Peyer's patch (tissue), 4 donors: ENCODE results near the gene FHIP2A. TPM values are rescaled to one million over a fixed set of nuclear protein-coding genes. Genes with fewer than 3 reads are reported as not detected.
"Not testable (repeated sequence)": the region's sequence is repeated elsewhere in the genome, so short reads cannot be mapped to it uniquely, and the experiment has no call there.

Source experiments
- DNase-seq, 3 donors: peaks; one replicate each; pipeline ENCODE4 v3.0.0-alpha.2; 2017 to 2019
- H3K27ac ChIP-seq, 4 donors: fragments of 200-600 bp; sonication (generic); one replicate each; pipeline ENCODE4 v1.5.1; 2016 to 2019
- H3K27me3 ChIP-seq, 2 donors: fragments of 200-600 bp; sonication (generic); one replicate each; pipeline ENCODE4 v1.5.1; 2019
- H3K36me3 ChIP-seq, 3 donors: fragments of 200-600 bp; sonication (generic); one replicate each; pipeline ENCODE4 v1.5.1; 2016 to 2019
- H3K4me1 ChIP-seq, 4 donors: fragments of 200-600 bp; sonication (generic); one replicate each; pipeline ENCODE4 v1.5.1; 2016 to 2019
- H3K4me3 ChIP-seq, 4 donors: fragments of 200-600 bp; sonication (generic); 1 replicate in 3 of 4; 2 replicates in 1 of 4; pipeline ENCODE4 v1.5.1; 2016 to 2019; ENCODE audit warnings: mild to moderate bottlenecking in 1 of 4
- H3K9me3 ChIP-seq, 4 donors: fragments of 200-600 bp; sonication (generic); one replicate each; pipeline ENCODE4 v1.5.1; 2016 to 2019; ENCODE audit warnings: mild to moderate bottlenecking in 1 of 4
- POLR2A ChIP-seq, 2 donors: fragments of 450-650 bp; IDR thresholded peaks; one replicate each; pipeline ENCODE4 v1.5.1; 2017; ENCODE audit warnings: antibody characterized with exemption in 2 of 2, mild to moderate bottlenecking in 2 of 2, moderate library complexity in 2 of 2
- total RNA-seq, 4 donors: library from RNA; depleted of rRNA; stranded (reverse); fragments of >200 nt; gene quantifications; one replicate each; pipeline ENCODE4 v1.1.0, GENCODE V29; 2016
- TF ChIP-seq, protein P1 (sequence below), 6 experiments: fragments of 450-650 bp in 4 of 6; fragments of 200-600 bp in 2 of 6; sonication (generic) in 1 of 6; IDR thresholded peaks; one replicate each; pipeline ENCODE4 v1.5.1; 2017 to 2019; ENCODE audit warnings: antibody characterized with exemption in 6 of 6, mild to moderate bottlenecking in 3 of 6, moderate library complexity in 1 of 6

The FHIP2A gene
- total RNA-seq, 4 donors from 2014 or later = 21.9 to 30.2 (median 26.8) TPM

DNA sequence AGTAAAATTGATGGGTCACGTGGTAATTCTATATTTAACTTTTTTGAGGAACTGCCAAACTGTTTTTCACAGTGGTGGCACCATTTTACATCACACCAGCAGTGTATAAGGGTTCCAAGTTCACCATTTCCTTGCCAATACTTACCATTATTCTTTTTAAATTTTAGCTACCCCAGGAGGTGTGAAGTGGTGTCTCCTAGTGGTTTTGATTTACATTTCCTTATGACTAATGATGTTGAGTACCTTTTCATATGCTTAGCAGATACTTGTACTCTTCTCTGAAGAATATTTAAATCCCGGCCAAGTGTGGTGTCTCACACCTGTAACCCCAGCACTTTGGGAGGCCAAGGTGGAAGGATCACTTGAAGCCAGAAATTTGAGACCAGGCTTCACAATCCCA lies 28.5 kb downstream of the FHIP2A start:
- no peaks in the 10 kb centered on the region for H3K4me1 ChIP-seq
- DNase-seq = no peak
- H3K36me3 ChIP-seq = peaks cover 0 to 78% (median 0%) of the 10 kb centered on the region in 3 donors
- no peak overlapping the region for H3K27ac ChIP-seq
- H3K27me3 ChIP-seq = no peaks in the 10 kb centered on the region
- H3K9me3 ChIP-seq = no peaks in the 10 kb centered on the region
- TF ChIP-seq POLR2A (IDR thresholded peaks at IDR 0.05) = no peak
- H3K4me3 ChIP-seq = no peak overlapping the region

DNA sequence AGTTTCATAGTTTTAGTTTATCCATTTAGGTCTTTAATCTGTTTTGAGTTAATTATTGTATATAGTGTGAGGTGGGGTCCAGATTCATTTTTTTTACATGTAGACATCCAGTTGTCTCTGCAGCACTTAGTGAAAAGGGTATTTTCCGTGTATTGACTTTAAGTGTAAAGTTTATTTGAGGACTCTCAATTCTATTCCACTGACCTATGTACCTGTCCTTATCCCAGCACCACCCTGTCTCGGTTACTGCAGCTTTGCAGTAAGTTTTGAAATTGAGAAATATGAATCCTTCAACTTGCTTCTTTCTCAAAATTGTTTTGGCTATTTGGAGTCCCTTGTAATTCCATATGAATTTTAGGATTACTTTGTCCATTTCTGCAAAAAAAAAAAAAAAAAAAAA lies 29.8 kb downstream of the FHIP2A start:
- Histone ChIP-seq H3K4me1 (no peaks in the 10 kb centered on the region), H3K27ac (no peak overlapping the region), H3K36me3 (peaks cover 0 to 78% (median 0%) of the 10 kb centered on the region in 3 donors), H3K27me3 (no peaks in the 10 kb centered on the region), H3K9me3 (no peaks in the 10 kb centered on the region), H3K4me3 (no peak overlapping the region)
- DNase-seq = no peak
- TF ChIP-seq, protein P1, sequence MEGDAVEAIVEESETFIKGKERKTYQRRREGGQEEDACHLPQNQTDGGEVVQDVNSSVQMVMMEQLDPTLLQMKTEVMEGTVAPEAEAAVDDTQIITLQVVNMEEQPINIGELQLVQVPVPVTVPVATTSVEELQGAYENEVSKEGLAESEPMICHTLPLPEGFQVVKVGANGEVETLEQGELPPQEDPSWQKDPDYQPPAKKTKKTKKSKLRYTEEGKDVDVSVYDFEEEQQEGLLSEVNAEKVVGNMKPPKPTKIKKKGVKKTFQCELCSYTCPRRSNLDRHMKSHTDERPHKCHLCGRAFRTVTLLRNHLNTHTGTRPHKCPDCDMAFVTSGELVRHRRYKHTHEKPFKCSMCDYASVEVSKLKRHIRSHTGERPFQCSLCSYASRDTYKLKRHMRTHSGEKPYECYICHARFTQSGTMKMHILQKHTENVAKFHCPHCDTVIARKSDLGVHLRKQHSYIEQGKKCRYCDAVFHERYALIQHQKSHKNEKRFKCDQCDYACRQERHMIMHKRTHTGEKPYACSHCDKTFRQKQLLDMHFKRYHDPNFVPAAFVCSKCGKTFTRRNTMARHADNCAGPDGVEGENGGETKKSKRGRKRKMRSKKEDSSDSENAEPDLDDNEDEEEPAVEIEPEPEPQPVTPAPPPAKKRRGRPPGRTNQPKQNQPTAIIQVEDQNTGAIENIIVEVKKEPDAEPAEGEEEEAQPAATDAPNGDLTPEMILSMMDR (IDR thresholded peaks at IDR 0.05) = no peak
- TF ChIP-seq POLR2A (IDR thresholded peaks at IDR 0.05) = no peak

DNA sequence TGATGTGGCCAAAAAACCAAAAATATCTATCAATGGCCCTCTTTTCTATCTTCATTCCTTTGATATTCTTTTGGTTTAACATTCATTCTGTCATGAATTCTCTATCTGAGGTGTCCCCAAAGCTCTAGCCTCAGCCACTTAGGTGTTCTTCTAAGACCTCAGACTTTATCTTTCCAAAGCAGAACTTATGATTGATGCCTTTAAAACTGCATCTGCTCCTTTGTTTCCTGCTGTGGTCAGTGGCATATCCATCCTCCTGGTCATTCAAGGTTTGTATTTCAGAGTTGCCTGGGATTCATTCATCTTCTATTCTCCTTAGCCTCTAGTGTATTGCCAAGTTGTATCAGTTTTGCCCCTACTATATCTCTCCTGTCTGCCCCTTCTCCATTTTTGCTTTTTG lies 30.6 kb downstream of the FHIP2A start:
- TF ChIP-seq POLR2A (IDR thresholded peaks at IDR 0.05) = no peak
- TF ChIP-seq, protein P1 (IDR thresholded peaks at IDR 0.05) = no peak
- Histone ChIP-seq H3K4me1 (no peaks in the 10 kb centered on the region), H3K27me3 (no peaks in the 10 kb centered on the region), H3K9me3 (no peaks in the 10 kb centered on the region), H3K27ac (no peak overlapping the region), H3K4me3 (no peak overlapping the region), H3K36me3 (peaks cover 0 to 77% (median 0%) of the 10 kb centered on the region in 3 donors)
- no peak for DNase-seq

DNA sequence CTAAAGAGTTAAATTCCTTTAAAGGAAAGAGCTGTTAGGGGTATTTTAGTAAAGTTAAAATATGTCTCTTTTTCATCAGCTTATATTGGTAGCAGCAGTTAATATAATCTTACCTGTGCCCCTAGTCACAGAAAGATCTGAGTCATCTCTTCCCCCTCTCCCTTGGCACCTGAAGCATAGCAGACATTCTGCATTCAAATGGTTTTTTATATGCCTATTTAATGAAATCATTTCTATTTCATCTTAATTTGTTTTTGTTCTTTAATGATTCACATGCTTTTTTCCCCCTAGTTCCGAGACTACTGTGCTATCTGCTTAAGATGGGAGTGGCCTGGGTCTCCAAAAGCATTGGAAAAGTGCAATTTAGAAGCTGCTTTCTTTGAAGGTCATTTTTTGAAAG lies 33.3 kb downstream of the FHIP2A start:
- DNase-seq = no peak
- H3K27ac ChIP-seq = no peak overlapping the region
- H3K4me3 ChIP-seq = no peak overlapping the region
- TF ChIP-seq, protein P1 (IDR thresholded peaks at IDR 0.05) = no peak
- no peak for TF ChIP-seq POLR2A (IDR thresholded peaks at IDR 0.05)
- H3K27me3 ChIP-seq = no peaks in the 10 kb centered on the region
- H3K36me3 ChIP-seq = peaks cover 0 to 63% (median 0%) of the 10 kb centered on the region in 3 donors
- H3K9me3 ChIP-seq = no peaks in the 10 kb centered on the region
- no peaks in the 10 kb centered on the region for H3K4me1 ChIP-seq

DNA sequence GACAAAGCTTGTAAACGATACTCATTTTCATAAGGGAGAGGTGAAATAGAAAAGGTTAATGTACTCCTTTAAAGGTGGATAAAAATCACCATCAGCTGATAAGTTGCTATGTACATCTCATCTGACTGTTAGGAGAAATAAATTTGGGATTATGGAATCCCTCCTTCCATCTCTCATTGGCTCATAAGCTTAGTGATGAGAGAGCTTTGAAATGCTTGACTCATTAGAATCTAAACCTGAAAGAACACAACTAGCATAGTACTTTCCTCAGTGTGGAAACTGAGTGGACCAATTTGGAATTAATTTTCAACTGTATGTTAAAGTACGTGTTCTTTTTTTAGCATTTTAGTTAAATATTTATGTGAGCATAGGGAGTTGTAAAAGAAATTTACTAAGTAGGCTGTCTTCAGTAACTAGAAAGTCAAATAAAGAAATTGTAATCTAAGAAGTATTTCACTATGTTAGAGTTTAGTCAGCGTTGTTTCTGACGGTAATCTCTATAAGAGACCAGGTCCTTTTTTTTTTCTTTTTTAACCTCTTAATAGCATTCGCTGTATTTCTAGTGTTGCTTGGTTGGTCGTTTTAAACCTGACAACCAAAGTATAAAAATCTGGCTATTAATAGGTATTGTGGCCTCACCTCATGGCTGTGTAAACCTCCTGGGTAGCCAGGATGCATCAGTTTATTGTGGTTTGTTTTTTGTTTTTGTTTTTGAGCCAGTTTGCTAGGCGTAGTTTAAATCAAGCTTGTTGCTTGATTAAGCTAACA lies 34.4 kb downstream of the FHIP2A start:
- H3K36me3 ChIP-seq = peaks cover 0 to 64% (median 0%) of the 10 kb centered on the region in 3 donors
- H3K4me1 ChIP-seq = no peaks in the 10 kb centered on the region
- H3K27me3 ChIP-seq = no peaks in the 10 kb centered on the region
- no peaks in the 10 kb centered on the region for H3K9me3 ChIP-seq
- TF ChIP-seq, protein P1 (IDR thresholded peaks at IDR 0.05) = no peak
- TF ChIP-seq POLR2A (IDR thresholded peaks at IDR 0.05) = no peak
- H3K27ac ChIP-seq = no peak overlapping the region
- H3K4me3 ChIP-seq = no peak overlapping the region
- DNase-seq = no peak

DNA sequence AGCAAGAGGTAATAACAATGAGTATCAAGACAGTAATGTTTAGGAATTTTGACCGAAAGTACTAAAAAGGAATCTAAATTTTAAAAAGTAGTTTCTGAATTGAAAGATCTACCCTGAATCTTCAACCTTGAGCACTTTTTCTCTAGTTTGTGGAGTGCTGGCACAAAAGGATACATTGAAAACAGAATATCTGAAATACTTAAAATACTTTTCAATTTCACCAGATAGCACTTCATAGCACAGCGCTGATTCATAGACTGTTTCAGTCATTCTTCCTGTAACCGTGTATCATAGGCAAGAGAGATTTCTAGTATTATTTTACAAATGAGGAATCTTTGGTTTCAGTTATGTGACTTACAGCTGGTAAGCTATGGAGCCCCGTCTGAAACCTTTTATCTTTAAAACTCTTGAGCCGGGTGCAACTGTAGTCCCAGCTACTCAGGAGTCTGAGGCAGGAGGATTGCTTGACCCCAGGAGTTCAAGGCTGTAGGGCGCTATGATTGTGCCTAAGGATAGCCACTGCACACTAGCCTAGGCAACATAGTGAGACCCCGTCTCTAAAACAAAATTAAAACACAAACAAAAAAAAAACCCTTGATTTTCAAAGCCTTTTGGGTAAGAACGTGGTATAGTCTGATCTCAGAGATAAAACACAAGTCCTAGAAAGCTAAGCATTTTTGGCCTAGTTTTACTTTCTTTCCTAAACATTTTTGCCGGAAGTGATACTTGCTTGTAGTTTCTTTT lies 35.1 kb downstream of the FHIP2A start:
- Histone ChIP-seq H3K27ac (no peak overlapping the region), H3K36me3 (peaks cover 0 to 70% (median 0%) of the 10 kb centered on the region in 3 donors)

DNA sequence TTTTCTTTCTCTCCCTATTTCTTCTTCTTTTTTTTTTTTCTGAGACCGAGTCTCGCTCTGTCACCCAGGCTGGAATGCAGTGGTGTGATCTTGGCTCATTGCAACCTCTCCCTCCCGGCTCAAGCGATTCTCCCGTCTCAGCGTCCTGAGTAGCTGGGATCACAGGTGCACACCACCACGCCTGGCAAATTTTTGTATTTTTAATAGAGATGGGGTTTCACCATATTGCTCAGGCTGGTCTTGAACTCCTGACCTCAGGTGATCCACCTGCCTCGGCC lies 35.6 kb downstream of the FHIP2A start:
- peaks cover 0 to 70% (median 0%) of the 10 kb centered on the region in 3 donors for H3K36me3 ChIP-seq
- not testable (repeated sequence) for H3K27me3 ChIP-seq, DNase-seq, H3K4me3 ChIP-seq, H3K4me1 ChIP-seq, H3K9me3 ChIP-seq, H3K27ac ChIP-seq

More for the DNA sequence above, 35.1 kb downstream of the FHIP2A start:
- no peak for DNase-seq
- H3K4me1 ChIP-seq = no peaks in the 10 kb centered on the region
- no peak for TF ChIP-seq POLR2A (IDR thresholded peaks at IDR 0.05)
- TF ChIP-seq, protein P1 (IDR thresholded peaks at IDR 0.05) = no peak
- H3K4me3 ChIP-seq = no peak overlapping the region
- no peaks in the 10 kb centered on the region for H3K27me3 ChIP-seq
- no peaks in the 10 kb centered on the region for H3K9me3 ChIP-seq
